ENCODE results near the gene SLC2A9. TPM values are rescaled to one million over a fixed set of nuclear protein-coding genes. Genes with fewer than 3 reads are reported as not detected.

SLC2A9 gene
- total RNA-seq, 1 donor from 2014 or later = 10.4 TPM

DNA sequence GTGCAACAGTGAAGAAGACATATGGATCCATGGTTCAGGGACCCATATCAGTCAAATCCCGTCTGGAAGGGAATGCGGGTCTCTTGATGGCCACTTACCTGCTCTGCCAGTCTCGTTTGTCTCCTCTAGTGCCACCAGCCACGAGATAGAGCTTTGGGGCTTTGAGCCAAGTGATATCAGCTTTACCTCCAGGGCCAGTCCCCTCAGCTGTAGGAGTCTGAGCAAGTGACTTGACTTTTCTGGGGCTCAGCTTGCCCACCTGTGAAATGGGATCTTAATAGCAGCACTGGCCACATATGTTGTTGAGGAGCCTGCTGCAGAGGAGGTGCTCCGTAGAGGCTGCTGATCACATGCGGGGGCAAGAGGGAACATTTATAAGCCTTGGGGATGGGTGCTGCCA lies 1.2 kb downstream of the SLC2A9 start:
- no peak for DNase-seq (ENCODE audit: low spot score)

DNA sequence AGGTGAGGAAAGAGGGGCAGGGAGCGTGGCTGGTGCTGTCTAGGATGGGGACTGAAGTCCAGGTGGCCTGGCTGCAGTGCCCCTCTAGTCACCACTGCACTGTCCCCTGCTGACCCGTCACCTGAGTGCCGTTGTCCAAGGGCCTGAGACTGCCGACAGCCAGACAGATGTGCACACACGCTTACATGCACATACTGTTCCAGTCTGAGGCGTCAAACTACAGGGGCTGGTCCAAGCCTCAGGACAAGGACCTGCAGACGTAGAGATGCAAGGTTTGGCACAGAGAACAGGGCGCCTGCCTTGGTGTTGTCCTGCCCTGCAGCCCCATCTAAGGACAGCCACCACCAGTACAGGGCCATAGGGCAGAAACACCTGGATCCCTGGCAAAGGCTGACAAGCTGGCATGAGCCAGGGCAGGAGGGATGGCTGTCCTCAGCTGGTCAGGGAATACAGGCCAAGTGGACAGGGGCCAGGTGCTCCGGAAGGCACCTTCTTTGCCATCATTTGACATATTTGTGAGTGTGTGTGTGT lies 1.7 kb downstream of the SLC2A9 start:
- DNase-seq (ENCODE audit: low spot score) = no peak

GRCh38 chr4:10018818-10019461 lies 2.4 kb downstream of the SLC2A9 start:
- DNase-seq (ENCODE audit: low spot score) = peak; percentile 97

GRCh38 chr4:10017037-10017893 lies 4.0 kb downstream of the SLC2A9 start:
- no peak for DNase-seq (ENCODE audit: low spot score)

DNA sequence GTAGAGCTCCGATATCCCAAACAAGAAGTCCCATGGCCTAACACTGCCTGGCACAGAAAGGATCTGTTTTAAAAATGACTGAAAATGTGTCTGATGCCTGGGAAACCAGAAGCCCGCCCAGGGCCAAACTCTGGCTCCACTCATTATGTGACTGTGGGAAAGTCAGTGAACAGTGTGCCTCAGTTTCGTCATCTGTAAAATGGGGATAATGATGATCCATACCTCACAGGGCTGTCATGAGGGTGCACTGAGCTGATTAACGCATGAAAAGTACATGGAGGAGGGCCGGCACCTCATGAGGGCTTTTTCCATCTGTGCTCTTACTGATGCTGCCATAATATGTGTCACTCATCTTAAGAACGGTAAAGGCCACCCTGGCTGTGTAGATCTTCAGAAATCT lies 5.1 kb downstream of the SLC2A9 start:
- DNase-seq (ENCODE audit: low spot score) = no peak

GRCh38 chr4:10015140-10015753 lies 6.0 kb downstream of the SLC2A9 start:
- DNase-seq (ENCODE audit: low spot score) = peak; percentile 55

GRCh38 chr4:10013722-10014121 lies 7.6 kb downstream of the SLC2A9 start:
- DNase-seq (ENCODE audit: low spot score) = peak; percentile 46

DNA sequence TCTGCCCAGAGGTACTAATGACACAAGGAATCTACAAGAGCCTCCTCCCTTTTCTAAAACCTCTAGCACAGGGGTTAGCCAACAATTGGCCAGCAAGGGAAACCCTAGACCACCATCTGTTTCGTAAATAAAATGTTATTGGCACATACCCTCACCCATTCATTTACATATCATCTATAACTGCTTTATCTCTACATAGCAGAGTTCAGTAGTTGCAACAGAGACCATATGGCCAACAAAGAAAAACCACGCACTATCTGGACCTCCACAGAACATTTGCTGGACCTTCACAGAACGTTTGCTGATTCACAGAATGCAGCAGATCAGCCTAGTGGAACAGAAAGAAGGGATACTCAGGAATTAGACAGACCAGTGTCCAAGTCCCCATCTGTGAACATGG lies 9.4 kb downstream of the SLC2A9 start:
- DNase-seq (ENCODE audit: low spot score) = no peak

DNA sequence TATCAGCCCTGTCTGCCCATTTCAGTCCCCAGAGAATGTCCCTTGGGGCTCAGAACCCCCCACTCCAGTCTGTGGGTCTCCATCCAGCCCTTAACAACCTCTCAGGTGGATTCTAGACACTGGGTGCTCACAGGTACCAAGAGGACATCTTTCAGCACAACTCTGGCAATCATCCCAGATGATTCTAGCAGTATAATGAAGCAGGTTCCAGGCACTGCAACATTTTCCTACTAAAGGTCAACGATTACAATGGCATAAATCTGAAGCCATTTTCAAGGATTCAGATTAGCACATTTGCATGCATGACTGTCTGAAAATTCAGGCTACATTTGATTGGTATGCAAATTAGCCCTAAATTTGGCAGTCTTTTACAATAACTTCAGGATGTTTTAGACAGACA lies 10.0 kb downstream of the SLC2A9 start:
- DNase-seq (ENCODE audit: low spot score) = no peak

GRCh38 chr4:10009861-10010500 lies 11.3 kb downstream of the SLC2A9 start:
- DNase-seq (ENCODE audit: low spot score) = no peak

GRCh38 chr4:10008609-10009005 lies 12.7 kb downstream of the SLC2A9 start:
- DNase-seq (ENCODE audit: low spot score) = no peak

DNA sequence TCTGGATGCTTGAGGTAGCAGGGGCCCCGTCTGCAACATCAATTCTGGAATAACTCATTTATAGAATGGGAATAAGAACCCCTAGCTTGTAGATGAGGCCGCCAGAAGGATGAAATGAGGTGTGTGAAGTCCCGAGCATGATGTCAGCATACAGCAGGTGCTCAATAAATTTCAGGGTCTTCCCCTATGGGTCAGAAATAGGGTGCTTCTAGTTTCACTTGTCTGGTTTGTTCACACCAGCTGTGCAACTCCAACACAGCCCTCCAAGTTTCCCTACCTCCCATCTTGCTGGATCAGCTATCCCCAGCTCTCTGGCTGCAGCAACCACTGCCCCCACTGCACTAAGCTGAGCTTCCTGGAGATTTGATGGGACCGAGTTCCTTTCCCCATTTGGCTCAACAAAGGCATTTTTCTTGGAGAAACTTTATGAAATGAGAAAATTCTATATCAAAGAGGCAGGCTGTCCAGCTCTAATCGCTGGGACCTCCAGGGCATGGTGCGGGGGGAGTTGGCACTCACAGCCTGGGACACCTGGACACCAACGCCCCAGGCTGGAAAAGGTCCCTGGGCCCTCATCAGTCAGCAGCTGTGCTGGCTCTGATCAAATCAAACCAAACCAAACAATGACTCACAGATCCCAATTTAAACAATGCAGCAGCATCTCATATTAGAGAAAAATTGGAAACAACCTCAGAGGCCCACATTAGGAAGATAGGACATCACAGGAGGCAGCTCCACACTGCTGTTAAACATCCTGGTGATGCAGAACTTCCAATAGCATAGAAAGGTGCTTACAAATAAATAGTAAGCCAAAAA lies 13.3 kb downstream of the SLC2A9 start:
- DNase-seq (ENCODE audit: low spot score) = no peak

GRCh38 chr4:10007436-10007740 lies 13.9 kb downstream of the SLC2A9 start:
- no peak for DNase-seq (ENCODE audit: low spot score)

GRCh38 chr4:10006601-10007435 lies 14.5 kb downstream of the SLC2A9 start:
- DNase-seq (ENCODE audit: low spot score) = peak; percentile 86

- peak; percentile 84 for DNase-seq (ENCODE audit: low spot score)
These were observed 15.1 kb downstream of the SLC2A9 start for GRCh38 chr4:10006231-10006600.

DNA sequence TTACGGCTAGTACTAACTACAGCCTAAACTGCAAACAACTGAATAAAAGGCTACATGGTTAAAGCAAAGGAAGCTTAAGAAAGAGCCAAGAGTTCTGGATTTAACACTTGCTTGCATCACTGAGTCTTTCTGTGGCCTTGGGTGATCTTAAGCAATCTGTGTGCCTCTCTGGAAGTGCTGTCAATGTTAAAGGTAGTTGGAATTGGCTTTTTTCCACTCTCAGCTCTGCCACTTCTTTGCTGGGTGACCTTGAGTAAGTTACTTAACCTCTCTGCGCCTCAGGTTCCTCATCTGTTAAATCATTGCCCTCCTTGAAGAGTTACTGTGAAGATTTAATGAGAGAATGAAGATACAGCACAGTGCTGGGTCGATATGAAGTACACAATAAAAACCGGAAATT lies 15.7 kb downstream of the SLC2A9 start:
- DNase-seq (ENCODE audit: low spot score) = no peak

GRCh38 chr4:10003666-10004065 lies 17.6 kb downstream of the SLC2A9 start:
- DNase-seq (ENCODE audit: low spot score) = no peak

DNA sequence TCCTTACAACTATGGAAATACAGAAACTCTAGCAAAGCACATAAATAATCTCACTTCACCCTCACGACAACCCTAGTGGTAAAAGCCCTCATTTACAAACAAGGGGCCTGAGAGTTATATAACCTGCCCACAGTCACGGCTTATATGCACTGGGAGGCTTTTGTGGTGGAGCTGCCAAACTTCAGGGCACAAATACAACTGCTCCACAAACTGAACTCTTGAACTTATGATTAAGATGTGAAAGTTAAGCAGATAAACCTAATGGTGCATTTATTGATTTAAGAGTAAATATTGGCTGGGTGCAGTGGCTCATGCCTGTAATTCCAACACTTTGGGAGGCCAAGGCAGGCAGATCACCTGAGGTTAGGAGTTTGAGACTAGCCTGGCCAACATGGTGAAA lies 19.0 kb downstream of the SLC2A9 start:
- no peak for DNase-seq (ENCODE audit: low spot score)

GRCh38 chr4:10001757-10002156 lies 19.5 kb downstream of the SLC2A9 start:
- DNase-seq (ENCODE audit: low spot score) = no peak

GRCh38 chr4:9999956-10000561 lies 21.2 kb downstream of the SLC2A9 start:
- no peak for DNase-seq (ENCODE audit: low spot score)

Data from mucosa of gallbladder (tissue), 1 donor.